Nephron progenitor cell (in vitro differentiated cells): ENCODE measurements around the gene FUCA2.

Experiments used
- DNase-seq: peaks from one replicate; pipeline ENCODE4 v3.0.0; 2021
- H3K27ac Mint-ChIP-seq: 2 replicates; pipeline ENCODE4 v1.8.0; 2021; ENCODE audit warnings: mild to moderate bottlenecking, moderate library complexity, mixed read lengths
- H3K27me3 Mint-ChIP-seq: 2 replicates; pipeline ENCODE4 v1.8.0; 2021; ENCODE audit warnings: mild to moderate bottlenecking, low read depth, mixed read lengths; ENCODE audit not compliant: poor library complexity
- H3K36me3 Mint-ChIP-seq: 2 replicates; pipeline ENCODE4 v1.8.0; 2021; ENCODE audit warnings: low read depth, mixed read lengths
- H3K4me1 Mint-ChIP-seq: 2 replicates; pipeline ENCODE4 v1.8.0; 2021; ENCODE audit warnings: mixed read lengths
- H3K4me3 Mint-ChIP-seq: 2 replicates; pipeline ENCODE4 v1.8.0; 2021; ENCODE audit warnings: mild to moderate bottlenecking, moderate library complexity, mixed read lengths
- H3K9me3 Mint-ChIP-seq: 2 replicates; pipeline ENCODE4 v1.8.0; 2021; ENCODE audit warnings: mild to moderate bottlenecking, moderate library complexity, mixed read lengths
- TF ChIP-seq, protein P1 (sequence below): fragments of 200-600 bp; sonication (generic); IDR thresholded peaks from 2 replicates; pipeline ENCODE4 v1.5.0; 2021; ENCODE audit warnings: antibody characterized with exemption

Gene FUCA2

DNA sequence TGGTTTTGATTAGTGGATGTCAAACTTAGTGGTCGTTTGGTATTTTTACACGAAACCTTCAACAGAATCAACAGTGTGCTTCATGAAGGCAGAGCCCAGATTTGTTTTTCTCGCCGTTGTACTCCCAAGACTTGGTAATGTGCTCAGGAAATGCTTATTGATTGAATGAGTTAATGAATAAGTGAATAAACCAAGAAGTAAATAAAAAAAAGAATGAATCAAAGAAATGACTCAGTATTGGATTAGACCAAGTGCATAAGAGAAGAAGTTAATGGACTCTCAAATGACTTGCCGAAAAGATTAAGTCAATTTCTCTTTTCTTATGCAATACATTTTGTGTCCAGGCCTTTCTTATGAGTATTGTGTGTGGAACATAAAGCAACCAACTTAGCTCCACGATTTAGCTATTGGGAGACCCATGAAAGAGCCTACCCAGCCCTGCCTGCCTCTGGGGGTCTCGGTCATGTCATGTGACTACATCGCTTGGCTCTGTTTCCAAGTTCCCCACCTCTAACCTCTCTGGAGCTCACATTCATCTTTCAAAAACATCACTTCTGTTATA lies 10.6 kb upstream of the FUCA2 start:
- TF ChIP-seq, protein P1, sequence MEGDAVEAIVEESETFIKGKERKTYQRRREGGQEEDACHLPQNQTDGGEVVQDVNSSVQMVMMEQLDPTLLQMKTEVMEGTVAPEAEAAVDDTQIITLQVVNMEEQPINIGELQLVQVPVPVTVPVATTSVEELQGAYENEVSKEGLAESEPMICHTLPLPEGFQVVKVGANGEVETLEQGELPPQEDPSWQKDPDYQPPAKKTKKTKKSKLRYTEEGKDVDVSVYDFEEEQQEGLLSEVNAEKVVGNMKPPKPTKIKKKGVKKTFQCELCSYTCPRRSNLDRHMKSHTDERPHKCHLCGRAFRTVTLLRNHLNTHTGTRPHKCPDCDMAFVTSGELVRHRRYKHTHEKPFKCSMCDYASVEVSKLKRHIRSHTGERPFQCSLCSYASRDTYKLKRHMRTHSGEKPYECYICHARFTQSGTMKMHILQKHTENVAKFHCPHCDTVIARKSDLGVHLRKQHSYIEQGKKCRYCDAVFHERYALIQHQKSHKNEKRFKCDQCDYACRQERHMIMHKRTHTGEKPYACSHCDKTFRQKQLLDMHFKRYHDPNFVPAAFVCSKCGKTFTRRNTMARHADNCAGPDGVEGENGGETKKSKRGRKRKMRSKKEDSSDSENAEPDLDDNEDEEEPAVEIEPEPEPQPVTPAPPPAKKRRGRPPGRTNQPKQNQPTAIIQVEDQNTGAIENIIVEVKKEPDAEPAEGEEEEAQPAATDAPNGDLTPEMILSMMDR: no peak
- no peaks in the 10 kb centered on the region for H3K36me3 Mint-ChIP-seq
- H3K27me3 Mint-ChIP-seq: peaks cover 2% of the 10 kb centered on the region
- H3K4me1 Mint-ChIP-seq: peaks cover 3% of the 10 kb centered on the region
- no peak overlapping the region for H3K27ac Mint-ChIP-seq
- no peaks in the 10 kb centered on the region for H3K9me3 Mint-ChIP-seq
- no peak overlapping the region for H3K4me3 Mint-ChIP-seq
- DNase-seq: no peak

DNA sequence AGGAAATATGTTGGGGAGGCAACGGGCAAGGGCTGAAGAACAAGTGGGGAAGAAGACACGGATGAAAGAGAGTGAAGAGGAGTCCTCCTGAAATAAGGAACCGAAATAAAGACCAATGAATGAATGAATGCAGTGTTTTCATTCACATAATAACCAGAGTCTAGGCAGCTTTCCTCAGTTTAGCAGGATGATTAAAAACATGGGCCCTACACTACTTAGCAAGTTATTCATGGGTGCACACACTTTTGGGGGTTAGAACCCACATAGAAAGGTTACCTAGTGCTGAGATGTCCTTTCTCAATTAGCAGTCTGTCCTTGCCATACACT lies 5.9 kb upstream of the FUCA2 start:
- Mint-ChIP-seq H3K9me3 (no peaks in the 10 kb centered on the region), H3K27ac (no peak overlapping the region), H3K4me1 (peaks cover 21% of the 10 kb centered on the region), H3K27me3 (peaks cover 10% of the 10 kb centered on the region), H3K36me3 (peaks cover 4% of the 10 kb centered on the region), H3K4me3 (no peak overlapping the region)
- DNase-seq: no peak
- TF ChIP-seq, protein P1: no peak

DNA sequence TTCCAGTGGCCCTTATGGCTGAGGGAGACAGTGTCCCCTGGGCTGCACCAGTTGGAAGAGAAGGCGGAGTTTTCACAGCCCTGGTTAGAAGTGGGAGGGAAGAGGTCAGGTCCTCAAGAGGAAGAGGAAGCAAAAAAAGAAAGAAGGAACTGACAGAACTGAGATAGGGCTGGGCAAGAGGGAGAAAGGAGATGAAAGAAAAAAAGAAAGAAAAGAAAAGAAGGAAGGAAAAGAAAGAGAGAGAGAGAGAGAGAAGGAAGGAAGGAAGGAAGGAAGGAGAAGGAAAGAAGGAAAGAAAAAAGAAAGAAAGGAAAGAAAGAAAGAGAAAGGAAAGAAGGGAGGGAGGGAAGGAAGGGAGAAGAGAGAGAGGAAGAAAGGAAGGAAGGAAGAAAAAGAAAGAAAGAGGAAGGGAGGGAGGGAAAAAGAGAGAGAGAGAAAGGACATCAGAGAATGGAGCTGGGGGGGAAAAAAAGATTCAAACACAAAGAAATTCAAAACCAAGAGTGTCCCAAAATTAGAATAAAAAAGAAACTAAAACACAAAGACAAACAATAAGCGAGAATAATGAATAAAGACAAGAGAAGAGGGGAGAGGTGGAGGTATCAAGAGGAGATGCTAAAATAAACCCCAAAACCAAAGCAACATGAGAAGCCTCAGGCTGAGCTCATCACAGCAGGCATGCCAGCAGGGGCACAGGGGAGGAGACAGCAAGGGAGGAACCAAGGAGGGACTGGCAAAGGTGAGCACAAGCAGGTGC lies 5.3 kb upstream of the FUCA2 start:
- no peak for DNase-seq
- TF ChIP-seq, protein P1: no peak
- H3K4me1 Mint-ChIP-seq: peaks cover 24% of the 10 kb centered on the region
- no peak overlapping the region for H3K4me3 Mint-ChIP-seq
- no peaks in the 10 kb centered on the region for H3K9me3 Mint-ChIP-seq
- H3K27ac Mint-ChIP-seq: no peak overlapping the region
- H3K36me3 Mint-ChIP-seq: peaks cover 4% of the 10 kb centered on the region
- H3K27me3 Mint-ChIP-seq: peaks cover 13% of the 10 kb centered on the region

- Mint-ChIP-seq H3K27me3 (peaks cover 15% of the 10 kb centered on the region), H3K36me3 (peaks cover 4% of the 10 kb centered on the region), H3K4me3 (no peak overlapping the region), H3K9me3 (no peaks in the 10 kb centered on the region), H3K4me1 (peaks cover 30% of the 10 kb centered on the region), H3K27ac (no peak overlapping the region)
- TF ChIP-seq, protein P1: no peak
- DNase-seq: no peak
Observed at GRCh38 chr6:143515766-143516355, 4.3 kb upstream of the FUCA2 start.

DNA sequence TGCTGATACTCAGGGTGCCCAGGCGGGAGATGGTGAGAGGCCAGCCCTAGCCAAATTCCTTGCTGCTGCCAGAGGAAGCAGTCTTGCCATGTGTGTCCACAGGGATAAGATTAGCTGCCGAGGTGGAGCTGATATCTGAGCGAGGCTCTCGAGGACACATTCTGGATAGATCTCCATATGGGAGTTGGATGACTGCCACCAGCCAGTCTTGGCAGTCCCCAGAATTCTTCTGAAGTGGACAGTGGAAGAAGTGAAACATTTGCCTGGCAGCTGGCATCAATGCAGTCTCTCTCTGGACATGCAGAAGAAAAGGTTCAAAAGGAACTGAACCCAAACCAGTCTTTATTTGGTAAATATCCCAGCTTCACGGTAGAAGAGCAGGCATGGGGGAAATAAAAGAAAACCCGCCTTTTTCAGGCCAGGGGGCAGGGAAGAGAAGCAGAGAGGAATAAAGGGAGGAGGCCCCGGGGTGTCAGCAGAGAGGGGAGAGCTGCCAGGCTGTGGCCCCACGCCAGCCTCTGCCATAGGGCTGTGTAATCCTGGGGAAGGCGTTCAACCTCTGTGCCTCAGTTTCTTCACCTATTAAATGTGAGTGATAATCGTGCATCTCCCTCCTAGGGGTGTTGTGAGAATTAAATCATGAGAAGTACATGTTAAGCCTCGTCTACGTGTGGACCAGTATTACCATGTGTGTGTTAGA lies 3.7 kb upstream of the FUCA2 start:
- no peaks in the 10 kb centered on the region for H3K9me3 Mint-ChIP-seq
- H3K4me1 Mint-ChIP-seq: peaks cover 35% of the 10 kb centered on the region
- DNase-seq: no peak
- no peak overlapping the region for H3K4me3 Mint-ChIP-seq
- H3K27ac Mint-ChIP-seq: no peak overlapping the region
- TF ChIP-seq, protein P1: no peak
- H3K27me3 Mint-ChIP-seq: peaks cover 15% of the 10 kb centered on the region
- H3K36me3 Mint-ChIP-seq: peaks cover 4% of the 10 kb centered on the region
